CD14-positive monocyte (primary cell): ENCODE measurements around the gene SLC24A5. TPM values are rescaled to one million over a fixed set of nuclear protein-coding genes. Genes with fewer than 3 reads are reported as not detected.

ENCODE experiments used
- DNase-seq, 3 donors: peaks; one replicate each; pipeline ENCODE4 v3.0.0-alpha.2; 2011 to 2022
- H2AFZ ChIP-seq: 2 replicates; pipeline ENCODE4 v1.6.0; 2012; ENCODE audit warnings: mild to moderate bottlenecking, low read depth, low read length, inconsistent platforms; ENCODE audit not compliant: insufficient read depth, poor library complexity, severe bottlenecking
- H3K27ac ChIP-seq, 2 donors: 1 replicate in 1 of 2; 2 replicates in 1 of 2; pipeline ENCODE4 v1.5.1; 2012 to 2013; ENCODE audit warnings: low read length in 2 of 2, control low read depth in 1 of 2, inconsistent platforms in 1 of 2, low read depth in 1 of 2, mild to moderate bottlenecking in 1 of 2
- H3K27me3 ChIP-seq, 2 donors: one replicate each; pipeline versions ENCODE4 v1.6.0 to v1.6.1; 2011 to 2013; ENCODE audit warnings: low read length in 2 of 2; ENCODE audit not compliant: control insufficient read depth in 2 of 2, insufficient read depth in 2 of 2
- H3K36me3 ChIP-seq, 2 donors: replicated peaks in 1 of 2; 1 replicate in 1 of 2; 2 replicates in 1 of 2; pipeline versions ENCODE4 v1.5.1 to v1.6.1; 2012 to 2013; ENCODE audit warnings: low read length in 2 of 2, control low read depth in 1 of 2, inconsistent platforms in 1 of 2, mild to moderate bottlenecking in 1 of 2; ENCODE audit not compliant: insufficient read depth in 2 of 2, control insufficient read depth in 1 of 2
- H3K4me1 ChIP-seq, 2 donors: 1 replicate in 1 of 2; 2 replicates in 1 of 2; pipeline versions ENCODE4 v1.5.1 to v1.6.1; 2012 to 2013; ENCODE audit warnings: low read length in 2 of 2, control low read depth in 1 of 2, inconsistent platforms in 1 of 2, mild to moderate bottlenecking in 1 of 2, moderate library complexity in 1 of 2; ENCODE audit not compliant: insufficient read depth in 2 of 2, control insufficient read depth in 1 of 2
- H3K4me2 ChIP-seq: replicated peaks from 2 replicates; pipeline ENCODE3; 2012; ENCODE audit warnings: low read length, moderate library complexity, mild to moderate bottlenecking; ENCODE audit not compliant: poor library complexity, severe bottlenecking; ENCODE audit errors: extremely low read depth
- H3K4me3 ChIP-seq, 3 experiments: fragments of 200-600 bp in 1 of 3; sonication (generic) in 1 of 3; replicated peaks in 1 of 3; 1 replicate in 2 of 3; 2 replicates in 1 of 3; pipeline ENCODE4 v1.5.1; 2011 to 2013; ENCODE audit warnings: low read length in 3 of 3, mild to moderate bottlenecking in 3 of 3, control low read depth in 2 of 3, low read depth in 2 of 3, inconsistent platforms in 1 of 3, moderate library complexity in 1 of 3
- H3K79me2 ChIP-seq: 2 replicates; pipeline ENCODE4 v1.6.0; 2012; ENCODE audit warnings: mild to moderate bottlenecking, control low read depth, inconsistent platforms, low read length, moderate library complexity; ENCODE audit not compliant: insufficient read depth
- H3K9ac ChIP-seq: 2 replicates; pipeline ENCODE4 v1.6.0; 2017; ENCODE audit warnings: low read length, mild to moderate bottlenecking; ENCODE audit not compliant: insufficient read depth, poor library complexity, severe bottlenecking
- H3K9me3 ChIP-seq, 2 donors: replicated peaks in 1 of 2; 1 replicate in 1 of 2; 2 replicates in 1 of 2; pipeline versions ENCODE4 v1.5.1 to v1.6.1; 2012 to 2013; ENCODE audit warnings: low read length in 2 of 2, control low read depth in 1 of 2; ENCODE audit not compliant: control insufficient read depth in 1 of 2, insufficient read depth in 1 of 2
- H4K20me1 ChIP-seq: 2 replicates; pipeline ENCODE4 v1.6.0; 2012; ENCODE audit warnings: mild to moderate bottlenecking, low read length, control low read depth, moderate library complexity; ENCODE audit not compliant: insufficient read depth
- H3K27ac Mint-ChIP-seq, 7 donors: one replicate each; pipeline ENCODE4 v1.8.0; 2020; ENCODE audit warnings: mild to moderate bottlenecking in 7 of 7, mixed read lengths in 7 of 7, moderate library complexity in 6 of 7, inconsistent platforms in 2 of 7
- H3K27me3 Mint-ChIP-seq, 3 donors: one replicate each; pipeline ENCODE4 v1.8.0; 2021 to 2022; ENCODE audit warnings: low read depth in 3 of 3, mild to moderate bottlenecking in 3 of 3, mixed read lengths in 3 of 3, moderate library complexity in 3 of 3, inconsistent platforms in 1 of 3
- H3K36me3 Mint-ChIP-seq, 2 donors: one replicate each; pipeline ENCODE4 v1.8.0; 2020; ENCODE audit warnings: mixed read lengths in 2 of 2, inconsistent platforms in 1 of 2, mild to moderate bottlenecking in 1 of 2
- H3K4me1 Mint-ChIP-seq: one replicate; pipeline ENCODE4 v1.8.0; 2020; ENCODE audit warnings: mild to moderate bottlenecking, mixed read lengths
- H3K4me3 Mint-ChIP-seq, 2 donors: one replicate each; pipeline ENCODE4 v1.8.0; 2020; ENCODE audit warnings: mild to moderate bottlenecking in 2 of 2, mixed read lengths in 2 of 2, moderate library complexity in 1 of 2
- H3K9me3 Mint-ChIP-seq, 7 donors: one replicate each; pipeline ENCODE4 v1.8.0; 2020 to 2022; ENCODE audit warnings: mixed read lengths in 7 of 7, mild to moderate bottlenecking in 6 of 7, moderate library complexity in 6 of 7, inconsistent platforms in 2 of 7
- WGBS: methylation state at CpG from one replicate; pipeline ENCODE4 v1.1.5; 2013; ENCODE audit warnings: missing lambda C conversion rate; ENCODE audit not compliant: insufficient coverage; 5-methylcytosine and 5-hydroxymethylcytosine counted together
- intact Hi-C, 2 donors: fragments of 100-400 bp; cut with micrococcal nuclease; formaldehyde crosslinking; loops; one replicate each; pipeline versions ENCODE4 v1.15.0 to v1.15.1; 2023
- polyA plus RNA-seq, 3 donors: library from polyadenylated mRNA; depleted of rRNA in 1 of 3; unstranded in 2 of 3; stranded (reverse) in 1 of 3; fragments of 300-500 nt in 2 of 3; fragments of >200 nt in 1 of 3; fragmentation: Illumina TruSeq in 2 of 3; gene quantifications; 1 replicate in 2 of 3; 2 replicates in 1 of 3; pipeline ENCODE4 v1.2.3, GENCODE V29; 2012 to 2021
- TF ChIP-seq, protein P1 (sequence below): fragments of 200-600 bp; IDR thresholded peaks from one replicate; pipeline ENCODE4 v1.8.0; 2022; ENCODE audit warnings: antibody characterized with exemption, mild to moderate bottlenecking

The SLC24A5 gene
- polyA plus RNA-seq, 3 donors = not detected

DNA sequence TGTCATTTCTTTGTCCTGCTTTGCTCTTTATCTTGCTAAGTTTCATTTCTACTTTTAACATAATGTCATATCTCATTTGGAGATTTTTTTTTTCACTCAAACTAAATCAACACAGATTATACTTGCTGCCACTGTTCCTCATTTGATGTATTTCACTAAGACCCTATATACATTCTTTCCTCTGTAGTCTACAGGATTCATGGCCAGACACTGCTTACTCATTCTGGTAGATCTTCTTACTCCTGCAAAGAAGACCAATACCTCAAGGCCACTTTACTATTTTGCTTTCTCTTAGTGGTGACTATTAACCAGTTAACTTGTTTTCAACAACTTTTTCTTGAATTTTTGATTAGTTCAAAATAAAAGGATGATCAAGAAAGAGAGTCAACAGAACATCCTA lies 26.6 kb downstream of the SLC24A5 start:
- H3K36me3 ChIP-seq = no peaks in the 10 kb centered on the region
- H3K4me2 ChIP-seq = no peak overlapping the region
- H3K79me2 ChIP-seq = no peaks in the 10 kb centered on the region
- no peak overlapping the region for H3K27ac ChIP-seq
- no peak for DNase-seq
- H3K9me3 ChIP-seq = no peaks in the 10 kb centered on the region
- TF ChIP-seq, protein P1, sequence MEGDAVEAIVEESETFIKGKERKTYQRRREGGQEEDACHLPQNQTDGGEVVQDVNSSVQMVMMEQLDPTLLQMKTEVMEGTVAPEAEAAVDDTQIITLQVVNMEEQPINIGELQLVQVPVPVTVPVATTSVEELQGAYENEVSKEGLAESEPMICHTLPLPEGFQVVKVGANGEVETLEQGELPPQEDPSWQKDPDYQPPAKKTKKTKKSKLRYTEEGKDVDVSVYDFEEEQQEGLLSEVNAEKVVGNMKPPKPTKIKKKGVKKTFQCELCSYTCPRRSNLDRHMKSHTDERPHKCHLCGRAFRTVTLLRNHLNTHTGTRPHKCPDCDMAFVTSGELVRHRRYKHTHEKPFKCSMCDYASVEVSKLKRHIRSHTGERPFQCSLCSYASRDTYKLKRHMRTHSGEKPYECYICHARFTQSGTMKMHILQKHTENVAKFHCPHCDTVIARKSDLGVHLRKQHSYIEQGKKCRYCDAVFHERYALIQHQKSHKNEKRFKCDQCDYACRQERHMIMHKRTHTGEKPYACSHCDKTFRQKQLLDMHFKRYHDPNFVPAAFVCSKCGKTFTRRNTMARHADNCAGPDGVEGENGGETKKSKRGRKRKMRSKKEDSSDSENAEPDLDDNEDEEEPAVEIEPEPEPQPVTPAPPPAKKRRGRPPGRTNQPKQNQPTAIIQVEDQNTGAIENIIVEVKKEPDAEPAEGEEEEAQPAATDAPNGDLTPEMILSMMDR = no peak
- no peaks in the 10 kb centered on the region for H3K27me3 Mint-ChIP-seq
- peaks cover 0 to 1% (median 0%) of the 10 kb centered on the region in 7 donors for H3K9me3 Mint-ChIP-seq
- intact Hi-C loops = no loop called here
- H3K27me3 ChIP-seq = no peaks in the 10 kb centered on the region
- peaks cover 7% of the 10 kb centered on the region for H3K4me1 Mint-ChIP-seq
- no peaks in the 10 kb centered on the region for H4K20me1 ChIP-seq
- H3K4me1 ChIP-seq = no peaks in the 10 kb centered on the region
- no peak overlapping the region for H3K4me3 ChIP-seq
- no peaks in the 10 kb centered on the region for H3K36me3 Mint-ChIP-seq
- no peak overlapping the region for H3K4me3 Mint-ChIP-seq
- H2AFZ ChIP-seq = no peak overlapping the region
- no peak overlapping the region for H3K9ac ChIP-seq
- H3K27ac Mint-ChIP-seq = peak overlapping the region in 1 of 7 donors; percentile 46

DNA sequence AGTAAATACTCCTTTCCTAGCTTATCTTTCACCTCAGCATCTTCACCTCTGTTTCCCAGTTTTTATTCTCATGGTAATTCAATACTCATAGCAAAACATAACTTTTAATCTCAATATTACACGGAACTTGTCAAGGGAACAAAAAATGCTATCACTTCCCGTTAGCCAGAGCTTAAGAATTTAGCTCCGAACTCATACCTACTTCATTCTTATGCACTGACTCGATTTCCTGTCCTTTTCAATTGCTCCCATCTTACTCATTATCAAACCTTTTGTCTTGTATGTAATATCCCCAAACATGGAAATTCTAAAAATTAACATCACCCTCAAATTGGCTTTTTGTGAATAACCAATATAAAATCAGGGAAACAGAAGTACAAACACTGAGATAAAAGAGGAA lies 29.1 kb downstream of the SLC24A5 start:
- Mint-ChIP-seq H3K27me3 (no peaks in the 10 kb centered on the region), H3K9me3 (peaks cover 0 to 1% (median 0%) of the 10 kb centered on the region in 7 donors), H3K27ac (no peak overlapping the region), H3K4me1 (peaks cover 2% of the 10 kb centered on the region), H3K4me3 (no peak overlapping the region), H3K36me3 (no peaks in the 10 kb centered on the region)
- H3K27ac ChIP-seq = no peak overlapping the region
- H3K9ac ChIP-seq = no peak overlapping the region
- H3K4me3 ChIP-seq = no peak overlapping the region
- intact Hi-C loops = no loop called here
- WGBS = 100% methylated on average over 2 of the region's 4 CpGs
- no peak overlapping the region for H3K4me2 ChIP-seq
- H3K79me2 ChIP-seq = no peaks in the 10 kb centered on the region
- no peak for DNase-seq
- H2AFZ ChIP-seq = no peak overlapping the region
- no peaks in the 10 kb centered on the region for H3K4me1 ChIP-seq
- no peaks in the 10 kb centered on the region for H3K27me3 ChIP-seq
- H3K9me3 ChIP-seq = no peaks in the 10 kb centered on the region
- TF ChIP-seq, protein P1 = no peak
- H4K20me1 ChIP-seq = no peaks in the 10 kb centered on the region
- no peaks in the 10 kb centered on the region for H3K36me3 ChIP-seq
